Measurements from ENCODE around the gene LCN12.

The LCN12 gene

GRCh38 chr9:136958898-136959850 is 7.1 kb downstream of the LCN12 start:
- no peak for DNase-seq (ENCODE audit: low spot score)

GRCh38 chr9:136960212-136960937 is 8.3 kb downstream of the LCN12 start:
- no peak for DNase-seq (ENCODE audit: low spot score)

GRCh38 chr9:136960938-136961275 is 8.8 kb downstream of the LCN12 start:
- DNase-seq (ENCODE audit: low spot score), result no peak

GRCh38 chr9:136961279-136962065 is 9.4 kb downstream of the LCN12 start:
- DNase-seq (ENCODE audit: low spot score), result no peak

GRCh38 chr9:136962163-136962562 is 10.1 kb downstream of the LCN12 start:
- no peak for DNase-seq (ENCODE audit: low spot score)

- DNase-seq (ENCODE audit: low spot score), result no peak
These were observed 10.7 kb downstream of the LCN12 start for GRCh38 chr9:136962701-136963248.

- DNase-seq (ENCODE audit: low spot score), result no peak
These were observed 11.3 kb downstream of the LCN12 start for GRCh38 chr9:136963341-136963740.

GRCh38 chr9:136963751-136964150 is 11.7 kb downstream of the LCN12 start:
- DNase-seq (ENCODE audit: low spot score), result no peak

- no peak for DNase-seq (ENCODE audit: low spot score)
These were observed 12.2 kb downstream of the LCN12 start for GRCh38 chr9:136964171-136964689.

GRCh38 chr9:136964833-136965422 is 12.9 kb downstream of the LCN12 start:
- no peak for DNase-seq (ENCODE audit: low spot score)

- peak; percentile 27 for DNase-seq (ENCODE audit: low spot score)
These were observed 13.9 kb downstream of the LCN12 start for GRCh38 chr9:136965771-136966484.

- no peak for DNase-seq (ENCODE audit: low spot score)
These were observed 16.5 kb downstream of the LCN12 start for GRCh38 chr9:136968333-136969127.

- no peak for DNase-seq (ENCODE audit: low spot score)
These were observed 17.1 kb downstream of the LCN12 start for GRCh38 chr9:136969150-136969549.

- no peak for DNase-seq (ENCODE audit: low spot score)
These were observed 17.7 kb downstream of the LCN12 start for GRCh38 chr9:136969774-136970173.

- no peak for DNase-seq (ENCODE audit: low spot score)
These were observed 18.3 kb downstream of the LCN12 start for GRCh38 chr9:136970361-136970760.

- no peak for DNase-seq (ENCODE audit: low spot score)
These were observed 19.7 kb downstream of the LCN12 start for GRCh38 chr9:136971746-136972145.

- DNase-seq (ENCODE audit: low spot score), result no peak
These were observed 20.3 kb downstream of the LCN12 start for GRCh38 chr9:136972335-136972734.

GRCh38 chr9:136972743-136973142 is 20.7 kb downstream of the LCN12 start:
- no peak for DNase-seq (ENCODE audit: low spot score)

GRCh38 chr9:136973618-136974617 is 21.8 kb downstream of the LCN12 start:
- DNase-seq (ENCODE audit: low spot score), result no peak

All from activated CD4-positive, alpha-beta T cell treated with anti-CD3 and anti-CD28 coated beads, Interleukin-2, Interleukin-4, amounts not matched to agents 100 ng/mL and 50 ng/mL, durations not matched to agents 16 hours and 8 hours (primary cell).